Activated CD4-positive, alpha-beta T cell treated with anti-CD3 and anti-CD28 coated beads for 36 hours (primary cell): ENCODE measurements around the gene MCCC1. TPM values are rescaled to one million over a fixed set of nuclear protein-coding genes. Genes with fewer than 3 reads are reported as not detected.
A peak's percentile ranks its signal among the peaks of the same experiment; 100 is the strongest.

Experiments used
- ATAC-seq: fragments of 200-7000 bp; cut with Tn5 transposase; one replicate; pipeline ENCODE4 v1.10.0; 2021; ENCODE audit warnings: mild to moderate bottlenecking, moderate library complexity
- CTCF ChIA-PET: fragments of 350-600 bp; sonication (Branson Sonifier 250); formaldehyde crosslinking; loops from one replicate; lab custom pipeline; 2021; ENCODE audit warnings: antibody characterized with exemption; lab: Charles Lee
- POLR2A ChIA-PET: fragments of 350-600 bp; sonication (Branson Sonifier 250); formaldehyde crosslinking; loops from one replicate; lab custom pipeline; 2021; ENCODE audit warnings: antibody characterized with exemption, inconsistent platforms; lab: Charles Lee
- DNase-seq: peaks from one replicate; pipeline ENCODE4 v3.0.0-alpha.2; 2020
- H3K27ac Mint-ChIP-seq: one replicate; pipeline ENCODE4 v1.8.0; 2021; ENCODE audit warnings: mixed read lengths
- H3K27me3 Mint-ChIP-seq: one replicate; pipeline ENCODE4 v1.8.0; 2021; ENCODE audit warnings: mixed read lengths
- H3K36me3 Mint-ChIP-seq: one replicate; pipeline ENCODE4 v1.8.0; 2021; ENCODE audit warnings: low read depth, mixed read lengths
- H3K4me1 Mint-ChIP-seq: one replicate; pipeline ENCODE4 v1.8.0; 2021; ENCODE audit warnings: mixed read lengths
- H3K4me3 Mint-ChIP-seq: one replicate; pipeline ENCODE4 v1.8.0; 2021; ENCODE audit warnings: mild to moderate bottlenecking, moderate library complexity, mixed read lengths
- H3K9me3 Mint-ChIP-seq: one replicate; pipeline ENCODE4 v1.8.0; 2021; ENCODE audit warnings: low read depth, mixed read lengths
- intact Hi-C, 2 experiments: fragments of 100-400 bp; cut with DNase I in 1 of 2; cut with micrococcal nuclease in 1 of 2; formaldehyde crosslinking; loops; one replicate each; pipeline versions ENCODE4 v1.14.2 to v1.15.1; 2022 to 2024; cut with DNase I, micrococcal nuclease
- total RNA-seq, 2 experiments: library from RNA; stranded (reverse); gene quantifications; one replicate each; pipeline ENCODE4 v1.2.3, GENCODE V29; 2021

Gene MCCC1
- total RNA-seq, 2 experiments from 2014 or later, result 22.0 to 31.1 TPM

DNA sequence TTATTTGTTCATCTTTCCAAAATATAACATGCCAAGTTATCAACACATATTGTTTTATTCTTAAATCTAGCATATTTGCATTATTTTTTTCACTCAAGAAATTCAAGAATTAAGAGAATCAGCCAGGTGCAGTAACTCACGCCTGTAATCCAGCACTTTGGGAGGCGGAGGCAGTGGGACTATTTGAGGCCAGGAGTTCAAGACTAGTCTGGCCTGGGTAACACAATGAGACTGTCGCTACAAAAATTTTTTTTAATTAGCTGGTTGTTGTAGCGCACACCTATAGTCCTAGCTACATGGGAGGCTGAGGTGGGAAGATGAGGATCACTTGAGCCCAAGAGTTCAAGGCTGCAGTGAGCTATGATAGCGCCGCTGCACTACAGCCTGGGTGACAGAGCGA lies 129.4 kb downstream of the MCCC1 start:
- DNase-seq (no peak), ATAC-seq (no peak)
- no peak overlapping the region for H3K27ac Mint-ChIP-seq
- H3K4me3 Mint-ChIP-seq, result no peak overlapping the region
- ChIA-PET CTCF (no interaction called here), POLR2A (no interaction called here)
- no peaks in the 10 kb centered on the region for H3K36me3 Mint-ChIP-seq
- no peaks in the 10 kb centered on the region for H3K27me3 Mint-ChIP-seq
- no peaks in the 10 kb centered on the region for H3K9me3 Mint-ChIP-seq
- intact Hi-C loops, result loop anchor here (5.0 kb wide), 2 partner anchors 58 to 173 kb away; no protein-coding TSS in a partner anchor
- H3K4me1 Mint-ChIP-seq, result peaks cover 66% of the 10 kb centered on the region

DNA sequence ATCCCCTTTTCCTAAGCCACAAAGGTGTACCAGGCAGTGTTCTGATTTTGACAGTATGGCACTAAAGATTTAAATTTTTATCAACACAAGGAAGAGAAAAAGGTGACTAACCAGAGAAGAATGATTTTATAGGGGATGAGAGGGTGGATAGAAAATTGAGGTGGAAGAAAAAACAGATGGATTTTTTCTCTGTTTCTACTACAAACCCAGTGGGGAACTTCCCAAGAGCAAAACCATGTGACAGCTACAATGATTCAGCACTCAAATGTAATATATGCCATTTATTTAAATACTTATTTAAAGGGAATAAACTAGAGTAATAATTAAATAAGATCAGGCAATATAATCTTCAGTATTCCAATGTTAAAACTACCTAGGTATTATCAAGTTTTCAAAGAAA lies 130.0 kb downstream of the MCCC1 start:
- no peak overlapping the region for H3K27ac Mint-ChIP-seq
- intact Hi-C loops, result loop anchor here (5.0 kb wide), 2 partner anchors 57 to 172 kb away; no protein-coding TSS in a partner anchor
- no peaks in the 10 kb centered on the region for H3K27me3 Mint-ChIP-seq
- peaks cover 65% of the 10 kb centered on the region for H3K4me1 Mint-ChIP-seq
- H3K9me3 Mint-ChIP-seq, result no peaks in the 10 kb centered on the region
- ChIA-PET POLR2A (no interaction called here), CTCF (no interaction called here)
- H3K36me3 Mint-ChIP-seq, result no peaks in the 10 kb centered on the region
- DNase-seq, result no peak
- H3K4me3 Mint-ChIP-seq, result no peak overlapping the region
- ATAC-seq, result no peak

DNA sequence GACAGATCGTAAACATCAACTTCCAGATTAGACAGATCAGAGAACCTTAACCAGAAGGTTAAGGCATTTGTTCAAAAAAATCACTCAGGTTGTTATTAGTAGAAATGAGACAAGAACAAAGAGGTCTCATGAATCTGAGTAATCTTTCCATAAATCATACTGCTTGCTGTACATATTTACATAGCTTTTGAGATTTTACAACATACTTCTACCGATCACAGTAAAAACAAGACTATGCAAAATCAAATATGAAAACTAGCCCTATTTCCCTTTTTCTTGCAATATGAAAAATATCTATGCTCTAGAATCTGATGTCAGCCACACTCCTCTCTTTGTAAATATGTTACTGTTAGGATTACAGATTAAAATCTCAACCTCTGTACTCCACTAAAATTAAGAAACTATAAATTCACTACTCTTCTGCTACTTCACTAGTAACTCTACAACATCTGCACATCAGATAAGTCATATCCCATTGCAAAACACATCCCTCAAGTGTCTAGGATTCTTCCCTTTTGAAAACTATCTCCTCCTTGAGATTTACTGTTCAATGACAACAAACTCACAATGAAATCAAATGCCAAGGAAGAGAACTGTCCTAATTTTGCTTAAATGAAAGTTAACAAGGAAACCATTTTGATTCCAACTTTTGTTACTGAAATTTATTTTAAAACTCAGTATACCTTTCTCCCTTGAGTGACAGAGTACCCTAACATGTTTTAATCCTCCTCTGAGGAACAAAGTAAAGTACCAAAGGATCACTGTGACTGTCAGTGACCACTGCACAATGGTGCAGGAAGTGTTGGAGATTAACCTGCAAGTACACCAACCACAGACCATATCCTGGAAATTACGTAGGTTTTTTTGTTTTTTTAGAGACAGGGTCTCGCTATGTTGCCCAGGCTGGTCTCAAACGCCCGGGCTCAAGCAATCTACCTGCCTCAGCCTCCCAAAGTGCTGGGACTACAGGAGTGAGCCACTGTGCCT lies 131.8 kb downstream of the MCCC1 start:
- H3K36me3 Mint-ChIP-seq, result peaks cover under 1% of the 10 kb centered on the region
- no peak for DNase-seq
- H3K27me3 Mint-ChIP-seq, result no peaks in the 10 kb centered on the region
- CTCF ChIA-PET, result no interaction called here
- intact Hi-C loops, result loop anchor here (5.0 kb wide), 2 partner anchors 55 to 170 kb away; no protein-coding TSS in a partner anchor
- H3K4me1 Mint-ChIP-seq, result peaks cover 62% of the 10 kb centered on the region
- H3K4me3 Mint-ChIP-seq, result peak overlapping the region; percentile 32
- no peaks in the 10 kb centered on the region for H3K9me3 Mint-ChIP-seq
- POLR2A ChIA-PET, result no interaction called here
- peak overlapping the region; percentile 92 for H3K27ac Mint-ChIP-seq
- ATAC-seq, result peak; percentile 69

DNA sequence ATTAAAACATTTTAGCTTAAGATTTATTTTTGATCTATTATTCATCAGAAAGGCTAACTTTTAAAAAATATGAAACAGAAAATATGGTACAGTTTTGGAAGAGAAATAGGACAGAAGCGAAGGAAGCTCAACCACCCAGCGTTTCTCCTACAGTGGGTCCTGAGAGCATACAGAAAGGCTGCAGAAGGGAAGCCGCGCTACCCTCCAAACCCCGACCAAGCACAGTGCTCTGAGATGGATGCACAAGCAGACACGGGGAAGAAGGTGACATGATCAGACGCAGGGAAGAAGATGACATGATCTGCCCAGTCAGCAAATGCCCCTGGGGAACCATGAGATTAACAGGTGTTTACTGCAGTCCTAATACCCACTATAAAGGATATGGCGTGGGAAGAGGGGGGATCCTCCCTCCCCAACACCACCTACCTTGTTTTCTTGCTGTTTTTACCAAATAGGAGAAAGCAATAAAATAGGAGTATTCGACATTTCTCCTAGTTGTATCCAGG lies 133.4 kb downstream of the MCCC1 start:
- H3K4me1 Mint-ChIP-seq, result peaks cover 50% of the 10 kb centered on the region
- POLR2A ChIA-PET, result no interaction called here

More for the DNA sequence above, 133.4 kb downstream of the MCCC1 start:
- CTCF ChIA-PET, result no interaction called here
- Mint-ChIP-seq H3K27me3 (no peaks in the 10 kb centered on the region), H3K27ac (peak overlapping the region; percentile 70), H3K4me3 (peak overlapping the region; percentile 21), H3K9me3 (no peaks in the 10 kb centered on the region), H3K36me3 (peaks cover 7% of the 10 kb centered on the region)
- intact Hi-C loops, result loop anchor here (5.0 kb wide), 2 partner anchors 54 to 169 kb away; no protein-coding TSS in a partner anchor
- no peak for ATAC-seq
- DNase-seq, result no peak

Other genes starting within 250 kb of the MCCC1 start
- gene DCUN1D1, start 119.0 kb downstream of the MCCC1 start, total RNA-seq, result 10 to 100 TPM; 40.0 to 52.9 TPM
- 10 to 100 TPM; 10.3 to 17.2 TPM for gene LAMP3, start 63.2 kb upstream of the MCCC1 start, total RNA-seq
- 10 to 100 TPM; 20.2 to 22.8 TPM for gene B3GNT5, start 153.8 kb upstream of the MCCC1 start, total RNA-seq